Measurements from ENCODE around the gene PLCD3. TPM values are rescaled to one million over a fixed set of nuclear protein-coding genes. Genes with fewer than 3 reads are reported as not detected.

PLCD3 gene
- total and polyA plus RNA-seq, 9 of the 15 experiments (the other 6 are each of a cell fraction or from before 2014, with no cell fraction given): 0.20 to 22.6 (median 7.5) TPM

GRCh38 chr17:45147581-45148182 lies 15.4 kb upstream of the PLCD3 start (continued):
- TF ChIP-seq, protein P1, sequence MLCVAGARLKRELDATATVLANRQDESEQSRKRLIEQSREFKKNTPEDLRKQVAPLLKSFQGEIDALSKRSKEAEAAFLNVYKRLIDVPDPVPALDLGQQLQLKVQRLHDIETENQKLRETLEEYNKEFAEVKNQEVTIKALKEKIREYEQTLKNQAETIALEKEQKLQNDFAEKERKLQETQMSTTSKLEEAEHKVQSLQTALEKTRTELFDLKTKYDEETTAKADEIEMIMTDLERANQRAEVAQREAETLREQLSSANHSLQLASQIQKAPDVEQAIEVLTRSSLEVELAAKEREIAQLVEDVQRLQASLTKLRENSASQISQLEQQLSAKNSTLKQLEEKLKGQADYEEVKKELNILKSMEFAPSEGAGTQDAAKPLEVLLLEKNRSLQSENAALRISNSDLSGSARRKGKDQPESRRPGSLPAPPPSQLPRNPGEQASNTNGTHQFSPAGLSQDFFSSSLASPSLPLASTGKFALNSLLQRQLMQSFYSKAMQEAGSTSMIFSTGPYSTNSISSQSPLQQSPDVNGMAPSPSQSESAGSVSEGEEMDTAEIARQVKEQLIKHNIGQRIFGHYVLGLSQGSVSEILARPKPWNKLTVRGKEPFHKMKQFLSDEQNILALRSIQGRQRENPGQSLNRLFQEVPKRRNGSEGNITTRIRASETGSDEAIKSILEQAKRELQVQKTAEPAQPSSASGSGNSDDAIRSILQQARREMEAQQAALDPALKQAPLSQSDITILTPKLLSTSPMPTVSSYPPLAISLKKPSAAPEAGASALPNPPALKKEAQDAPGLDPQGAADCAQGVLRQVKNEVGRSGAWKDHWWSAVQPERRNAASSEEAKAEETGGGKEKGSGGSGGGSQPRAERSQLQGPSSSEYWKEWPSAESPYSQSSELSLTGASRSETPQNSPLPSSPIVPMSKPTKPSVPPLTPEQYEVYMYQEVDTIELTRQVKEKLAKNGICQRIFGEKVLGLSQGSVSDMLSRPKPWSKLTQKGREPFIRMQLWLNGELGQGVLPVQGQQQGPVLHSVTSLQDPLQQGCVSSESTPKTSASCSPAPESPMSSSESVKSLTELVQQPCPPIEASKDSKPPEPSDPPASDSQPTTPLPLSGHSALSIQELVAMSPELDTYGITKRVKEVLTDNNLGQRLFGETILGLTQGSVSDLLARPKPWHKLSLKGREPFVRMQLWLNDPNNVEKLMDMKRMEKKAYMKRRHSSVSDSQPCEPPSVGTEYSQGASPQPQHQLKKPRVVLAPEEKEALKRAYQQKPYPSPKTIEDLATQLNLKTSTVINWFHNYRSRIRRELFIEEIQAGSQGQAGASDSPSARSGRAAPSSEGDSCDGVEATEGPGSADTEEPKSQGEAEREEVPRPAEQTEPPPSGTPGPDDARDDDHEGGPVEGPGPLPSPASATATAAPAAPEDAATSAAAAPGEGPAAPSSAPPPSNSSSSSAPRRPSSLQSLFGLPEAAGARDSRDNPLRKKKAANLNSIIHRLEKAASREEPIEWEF (CRISPR knock-in tag; IDR thresholded peaks at IDR 0.05): no peak; the same call in 1 of the 2 replicates
- TF ChIP-seq, protein P2, sequence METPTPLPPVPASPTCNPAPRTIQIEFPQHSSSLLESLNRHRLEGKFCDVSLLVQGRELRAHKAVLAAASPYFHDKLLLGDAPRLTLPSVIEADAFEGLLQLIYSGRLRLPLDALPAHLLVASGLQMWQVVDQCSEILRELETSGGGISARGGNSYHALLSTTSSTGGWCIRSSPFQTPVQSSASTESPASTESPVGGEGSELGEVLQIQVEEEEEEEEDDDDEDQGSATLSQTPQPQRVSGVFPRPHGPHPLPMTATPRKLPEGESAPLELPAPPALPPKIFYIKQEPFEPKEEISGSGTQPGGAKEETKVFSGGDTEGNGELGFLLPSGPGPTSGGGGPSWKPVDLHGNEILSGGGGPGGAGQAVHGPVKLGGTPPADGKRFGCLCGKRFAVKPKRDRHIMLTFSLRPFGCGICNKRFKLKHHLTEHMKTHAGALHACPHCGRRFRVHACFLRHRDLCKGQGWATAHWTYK (CRISPR knock-in tag; IDR thresholded peaks at IDR 0.05): peak; percentile 31; the same call in 1 of the 2 replicates
- TF ChIP-seq ZNF778 (CRISPR knock-in tag; IDR thresholded peaks at IDR 0.05) (no peak), ZNF133 (CRISPR knock-in tag; IDR thresholded peaks at IDR 0.05) (no peak), ZNF184 (CRISPR knock-in tag; IDR thresholded peaks at IDR 0.05) (no peak), ZBTB11 (CRISPR knock-in tag; IDR thresholded peaks at IDR 0.05) (peak in 1 of 3 experiments; percentile 73; a peak in 1 of 6 replicates), NFYB (IDR thresholded peaks at IDR 0.05; ENCODE audit: extremely low read depth, insufficient read length) (no peak), KHSRP (IDR thresholded peaks at IDR 0.05) (0 out of 2 replicates have a peak, but pooled peaks have one; percentile 47), TBP (optimal IDR thresholded peaks at IDR 0.05; ENCODE audit: low read depth, low read length) (no peak), ZNF263 (CRISPR knock-in tag; IDR thresholded peaks at IDR 0.05; ENCODE audit: borderline replicate concordance) (no peak), HIVEP1 (CRISPR knock-in tag; IDR thresholded peaks at IDR 0.05) (no peak), RCOR1 (IDR thresholded peaks at IDR 0.05; ENCODE audit: borderline replicate concordance in 1 of 2, low read depth in 2 of 2, low read length in 2 of 2) (no peak; a peak in 1 of 4 replicates), ZNF398 (CRISPR knock-in tag; IDR thresholded peaks at IDR 0.05) (no peak), LARP7 (IDR thresholded peaks at IDR 0.05) (no peak), SIN3B (IDR thresholded peaks at IDR 0.05; ENCODE audit: low read depth) (peak; percentile 58), ZNF436 (CRISPR knock-in tag; IDR thresholded peaks at IDR 0.05) (0 out of 2 replicates have a peak, but pooled peaks have one; percentile 3)

Measured in K562 (cell line).